Activated T-helper 9 cell treated with anti-CD3 and anti-CD28 coated beads, Interleukin-2, amount 50 U/mL, for 16 hours (primary cell): ENCODE data around the gene HSD17B12.
"Not testable (repeated sequence)": the region's sequence is repeated elsewhere in the genome, so short reads cannot be mapped to it uniquely, and the experiment has no call there.

Source experiments
- DNase-seq: peaks from one replicate; pipeline ENCODE4 v3.0.0-alpha.2; 2020; ENCODE audit warnings: low read depth

HSD17B12 gene

GRCh38 chr11:43680521-43681400, at the start of gene HSD17B12:
TSS of gene HSD17B12 (plus strand) at chr11:43680738. CDS start at chr11:43680828, 90 bp downstream.
- peak; percentile 99 for DNase-seq

- DNase-seq, result no peak
Observed at GRCh38 chr11:43631732-43632131, 48.8 kb upstream of the HSD17B12 start.

GRCh38 chr11:43632181-43632580, 48.4 kb upstream of the HSD17B12 start:
- no peak for DNase-seq

- DNase-seq, result no peak
Observed at GRCh38 chr11:43638717-43639116, 41.8 kb upstream of the HSD17B12 start.

GRCh38 chr11:43639224-43639623, 41.3 kb upstream of the HSD17B12 start:
- DNase-seq, result no peak

GRCh38 chr11:43639920-43640319, 40.6 kb upstream of the HSD17B12 start:
- DNase-seq, result no peak

- peak; percentile 76 for DNase-seq
Observed at GRCh38 chr11:43643898-43644620, 36.5 kb upstream of the HSD17B12 start.

GRCh38 chr11:43644621-43645299, 35.8 kb upstream of the HSD17B12 start:
- no peak for DNase-seq

GRCh38 chr11:43646767-43647166, 33.8 kb upstream of the HSD17B12 start:
- DNase-seq, result no peak

GRCh38 chr11:43648888-43649287, 31.6 kb upstream of the HSD17B12 start:
- DNase-seq, result no peak

GRCh38 chr11:43649501-43649900, 31.0 kb upstream of the HSD17B12 start:
- no peak for DNase-seq

- no peak for DNase-seq
Observed at GRCh38 chr11:43649921-43650320, 30.6 kb upstream of the HSD17B12 start.

GRCh38 chr11:43663018-43663417, 17.5 kb upstream of the HSD17B12 start:
- not testable (repeated sequence) for DNase-seq

- DNase-seq, result no peak
Observed at GRCh38 chr11:43664295-43664694, 16.2 kb upstream of the HSD17B12 start.

GRCh38 chr11:43671284-43671683, 9.3 kb upstream of the HSD17B12 start:
- DNase-seq, result not testable (repeated sequence)

GRCh38 chr11:43674560-43674959, 6.0 kb upstream of the HSD17B12 start:
- no peak for DNase-seq

- no peak for DNase-seq
Observed at GRCh38 chr11:43676933-43677332, 3.6 kb upstream of the HSD17B12 start.

- no peak for DNase-seq
Observed at GRCh38 chr11:43681401-43681942, 934 bp downstream of the HSD17B12 start.

GRCh38 chr11:43682081-43682480, 1.5 kb downstream of the HSD17B12 start:
- not testable (repeated sequence) for DNase-seq

- DNase-seq, result no peak
Observed at GRCh38 chr11:43685440-43685839, 4.9 kb downstream of the HSD17B12 start.

- DNase-seq, result no peak
Observed at GRCh38 chr11:43686207-43686606, 5.7 kb downstream of the HSD17B12 start.

GRCh38 chr11:43687120-43687791, 6.7 kb downstream of the HSD17B12 start:
- DNase-seq, result no peak
